ENCODE data around the gene ARX.

DNA sequence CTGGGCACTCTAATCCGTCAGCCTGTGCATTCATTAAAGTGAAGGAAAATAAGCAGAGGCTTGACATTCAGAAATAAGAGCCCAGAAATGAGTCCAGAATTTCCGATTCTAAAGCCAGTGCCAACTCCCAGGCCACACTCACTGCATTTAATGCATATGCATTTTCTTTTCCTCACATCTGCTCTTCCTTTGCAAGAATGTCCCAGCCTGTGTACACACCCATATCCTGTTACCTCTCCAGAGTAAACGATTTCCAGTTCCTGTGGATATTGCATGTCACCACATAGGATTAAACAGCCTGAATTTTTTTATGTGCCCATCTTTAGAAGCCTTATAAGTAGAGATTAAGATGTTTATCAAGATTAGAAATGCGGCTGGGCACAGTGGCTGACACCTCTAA is 27.5 kb downstream of the ARX start:
- TF ChIP-seq EZH2 (IDR thresholded peaks at IDR 0.05; ENCODE audit: low read length, unreplicated experiment) (no peak), EZH2phosphoT487 (IDR thresholded peaks at IDR 0.05; ENCODE audit: borderline replicate concordance, low read length) (no peak), CTCF (conservative IDR thresholded peaks at IDR 0.05; ENCODE audit: low read depth, low read length) (no peak)

All from PC-3 (cell line).